ENCODE results near the gene MAGI2.
"Not testable (repeated sequence)": the region's sequence is repeated elsewhere in the genome, so short reads cannot be mapped to it uniquely, and the experiment has no call there.

The MAGI2 gene

GRCh38 chr7:78301407-78301806 is 1152.1 kb downstream of the MAGI2 start:
- TF ChIP-seq CTCF (conservative IDR thresholded peaks at IDR 0.05) = no peak

GRCh38 chr7:78299088-78299487 is 1154.4 kb downstream of the MAGI2 start:
- no peak for TF ChIP-seq CTCF (conservative IDR thresholded peaks at IDR 0.05)
- H3K27ac ChIP-seq = no peak overlapping the region

More at GRCh38 chr7:78301407-78301806, 1152.1 kb downstream of the MAGI2 start:
- no peak overlapping the region for H3K27ac ChIP-seq

- peak overlapping the region; percentile 10; the same call in 1 of the 2 replicates for H3K27ac ChIP-seq
Observed at GRCh38 chr7:78296644-78297371, 1156.7 kb downstream of the MAGI2 start.

DNA sequence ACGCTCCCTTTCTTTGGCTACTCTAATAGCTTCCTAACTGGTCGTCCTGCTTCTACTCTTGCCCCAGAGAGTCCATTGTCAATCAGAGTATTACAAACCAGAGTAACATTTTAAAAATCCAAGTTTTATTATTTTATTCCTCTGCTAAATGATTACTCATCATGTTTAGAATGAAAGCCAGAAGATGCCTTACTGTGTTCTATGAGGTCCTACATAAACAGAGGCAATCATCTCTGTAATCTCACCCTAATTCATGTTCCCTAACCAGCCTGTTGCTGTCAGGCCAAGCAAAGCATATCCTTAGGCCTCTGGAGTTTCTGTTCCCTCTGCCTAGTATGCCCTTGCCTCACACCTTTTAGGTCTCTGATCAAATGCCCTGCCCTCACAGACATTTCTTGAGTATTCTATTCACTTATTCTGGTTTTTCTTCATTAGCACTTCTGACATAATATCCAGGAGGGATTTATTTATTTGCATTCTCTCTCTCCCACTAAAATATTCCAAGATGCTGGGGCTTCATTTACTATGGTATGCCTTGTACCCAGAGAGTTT is 1157.3 kb downstream of the MAGI2 start:
- H3K27ac ChIP-seq = no peak overlapping the region
- no peak for TF ChIP-seq CTCF (conservative IDR thresholded peaks at IDR 0.05)

More at GRCh38 chr7:78296644-78297371, 1156.7 kb downstream of the MAGI2 start:
- no peak for TF ChIP-seq CTCF (conservative IDR thresholded peaks at IDR 0.05)

DNA sequence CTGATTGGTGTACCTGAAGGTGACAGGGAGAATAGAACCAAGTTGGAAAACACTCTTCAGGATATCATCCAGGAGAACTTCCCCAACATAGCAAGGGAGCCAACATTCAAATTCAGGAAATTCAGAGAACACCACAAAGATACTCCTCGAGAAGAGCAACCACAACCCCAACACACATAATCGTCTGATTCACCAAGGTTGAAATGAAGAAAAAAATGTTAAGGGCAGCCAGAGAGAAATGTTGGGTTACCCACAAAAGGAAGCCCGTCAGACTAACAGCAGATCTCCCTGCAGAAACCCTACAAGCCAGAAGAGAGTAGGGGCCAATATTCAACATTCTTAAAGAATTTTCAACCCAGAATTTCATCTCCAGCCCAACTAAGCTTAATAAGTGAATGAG is 1164.0 kb downstream of the MAGI2 start:
- H3K27ac ChIP-seq = not testable (repeated sequence)

- H3K27ac ChIP-seq = no peak overlapping the region
- TF ChIP-seq CTCF (conservative IDR thresholded peaks at IDR 0.05) = no peak
Observed at GRCh38 chr7:78284945-78285344, 1168.5 kb downstream of the MAGI2 start.

- no peak for TF ChIP-seq CTCF (conservative IDR thresholded peaks at IDR 0.05)
- H3K27ac ChIP-seq = no peak overlapping the region
Observed at GRCh38 chr7:78280276-78280675, 1173.2 kb downstream of the MAGI2 start.

DNA sequence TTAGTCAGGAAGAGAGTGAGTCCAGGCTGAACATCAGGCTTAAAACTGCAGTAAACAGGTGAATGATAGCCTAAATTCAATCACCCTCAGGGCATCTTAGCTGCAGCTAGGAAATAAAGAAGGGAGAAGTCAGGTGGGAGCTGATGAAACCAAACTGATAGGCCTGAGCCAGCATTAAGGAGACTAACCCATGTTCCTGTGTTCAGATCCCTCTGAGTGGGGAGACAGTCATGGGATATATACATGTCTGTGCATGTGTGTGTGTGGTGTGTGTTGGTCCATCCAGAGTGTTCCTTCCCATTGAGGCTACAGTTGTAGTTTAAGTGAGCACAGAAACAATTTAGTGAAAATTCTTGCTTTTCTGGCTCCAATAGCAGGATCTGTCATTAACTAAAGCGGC is 1174.0 kb downstream of the MAGI2 start:
- TF ChIP-seq CTCF (conservative IDR thresholded peaks at IDR 0.05) = no peak
- H3K27ac ChIP-seq = no peak overlapping the region
